Right lobe of liver (tissue), 4 donors: Measurements from ENCODE around the gene USP5.

ENCODE experiments used
- POLR2A ChIP-seq: fragments of 450-650 bp; IDR thresholded peaks from one replicate; pipeline ENCODE4 v1.6.1; 2017; ENCODE audit warnings: antibody characterized with exemption, mild to moderate bottlenecking
- TF ChIP-seq, protein P1 (sequence below), 4 donors: fragments of 200-600 bp in 3 of 4; fragments of 450-650 bp in 1 of 4; IDR thresholded peaks; one replicate each; pipeline versions ENCODE4 v1.5.1 to v1.8.0; 2016 to 2022; ENCODE audit warnings: antibody characterized with exemption in 4 of 4, mild to moderate bottlenecking in 2 of 4
- donor health status: DM: no; HTN: no; CAD: no.
- donor health status: DM: no; HTN: no; CAD: no.
- donor health status: DM: no; HTN: yes; CAD: no.

DNA sequence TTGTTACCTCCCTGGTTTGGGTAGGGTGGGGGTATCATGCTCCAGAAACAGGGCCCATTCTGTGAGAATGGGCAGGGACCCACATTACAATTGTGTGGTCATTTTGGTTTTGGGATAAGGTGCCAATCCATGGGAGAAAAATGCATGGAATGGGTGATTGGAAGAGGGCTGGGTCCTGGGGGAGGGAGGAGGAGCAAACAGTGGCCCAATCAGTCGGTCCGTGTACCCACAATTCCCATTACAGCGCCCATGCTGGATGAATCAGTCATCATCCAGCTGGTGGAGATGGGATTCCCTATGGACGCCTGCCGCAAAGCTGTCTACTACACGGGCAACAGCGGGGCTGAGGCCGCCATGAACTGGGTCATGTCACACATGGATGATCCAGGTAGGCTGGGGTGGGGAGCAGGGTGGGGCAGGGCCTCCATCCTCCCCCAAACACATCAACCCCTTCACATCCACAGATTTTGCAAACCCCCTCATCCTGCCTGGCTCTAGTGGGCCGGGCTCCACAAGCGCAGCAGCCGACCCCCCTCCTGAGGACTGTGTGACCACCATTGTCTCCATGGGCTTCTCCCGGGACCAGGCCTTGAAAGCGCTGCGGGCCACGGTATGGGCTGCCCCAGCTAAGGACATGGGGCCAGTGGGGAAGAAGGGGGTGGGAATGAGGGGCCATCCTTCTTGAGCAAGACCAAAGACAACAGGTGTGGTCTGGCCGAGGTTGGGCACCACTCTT is 11.8 kb downstream of the USP5 start:
- TF ChIP-seq, protein P1, sequence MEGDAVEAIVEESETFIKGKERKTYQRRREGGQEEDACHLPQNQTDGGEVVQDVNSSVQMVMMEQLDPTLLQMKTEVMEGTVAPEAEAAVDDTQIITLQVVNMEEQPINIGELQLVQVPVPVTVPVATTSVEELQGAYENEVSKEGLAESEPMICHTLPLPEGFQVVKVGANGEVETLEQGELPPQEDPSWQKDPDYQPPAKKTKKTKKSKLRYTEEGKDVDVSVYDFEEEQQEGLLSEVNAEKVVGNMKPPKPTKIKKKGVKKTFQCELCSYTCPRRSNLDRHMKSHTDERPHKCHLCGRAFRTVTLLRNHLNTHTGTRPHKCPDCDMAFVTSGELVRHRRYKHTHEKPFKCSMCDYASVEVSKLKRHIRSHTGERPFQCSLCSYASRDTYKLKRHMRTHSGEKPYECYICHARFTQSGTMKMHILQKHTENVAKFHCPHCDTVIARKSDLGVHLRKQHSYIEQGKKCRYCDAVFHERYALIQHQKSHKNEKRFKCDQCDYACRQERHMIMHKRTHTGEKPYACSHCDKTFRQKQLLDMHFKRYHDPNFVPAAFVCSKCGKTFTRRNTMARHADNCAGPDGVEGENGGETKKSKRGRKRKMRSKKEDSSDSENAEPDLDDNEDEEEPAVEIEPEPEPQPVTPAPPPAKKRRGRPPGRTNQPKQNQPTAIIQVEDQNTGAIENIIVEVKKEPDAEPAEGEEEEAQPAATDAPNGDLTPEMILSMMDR (IDR thresholded peaks at IDR 0.05) = no peak
- no peak for TF ChIP-seq POLR2A
